OCI-LY1 (cell line): ENCODE measurements around the gene CCDC110.

ENCODE experiments used
- H2AFZ ChIP-seq: fragments of 200-600 bp; sonication (generic), shearing (Covaris generic); 2 replicates; pipeline ENCODE4 v1.6.0; 2014; ENCODE audit warnings: antibody characterized with exemption, mild to moderate bottlenecking, low read length
- H3F3A ChIP-seq: fragments of 200-600 bp; sonication (generic), shearing (Covaris generic); 2 replicates; pipeline ENCODE4 v1.6.0; 2014; ENCODE audit warnings: mild to moderate bottlenecking, antibody characterized with exemption, low read length, moderate library complexity; ENCODE audit not compliant: insufficient read depth
- H3K27ac ChIP-seq: fragments of 200-600 bp; sonication (generic); 2 replicates; pipeline ENCODE4 v1.5.1; 2014; ENCODE audit warnings: low read length, mixed run types, mild to moderate bottlenecking, low read depth; ENCODE audit not compliant: poor library complexity, severe bottlenecking
- H3K27me3 ChIP-seq: fragments of 200-600 bp; sonication (generic); 2 replicates; pipeline ENCODE4 v1.6.0; 2014; ENCODE audit warnings: antibody characterized with exemption, mild to moderate bottlenecking, low read length, moderate library complexity; ENCODE audit not compliant: insufficient read depth
- H3K36me3 ChIP-seq: fragments of 200-600 bp; sonication (generic); 2 replicates; pipeline ENCODE4 v1.6.1; 2014; ENCODE audit warnings: mild to moderate bottlenecking, antibody characterized with exemption, low read length, moderate library complexity, mixed read lengths; ENCODE audit not compliant: insufficient read depth
- H3K4me1 ChIP-seq: fragments of 200-600 bp; sonication (generic); 2 replicates; pipeline ENCODE4 v1.5.1; 2014; ENCODE audit warnings: mild to moderate bottlenecking, low read length, moderate library complexity; ENCODE audit not compliant: insufficient read depth, severe bottlenecking
- H3K4me2 ChIP-seq: fragments of 200-600 bp; sonication (generic), shearing (Covaris generic); 2 replicates; pipeline ENCODE4 v1.6.1; 2014; ENCODE audit warnings: low read length
- H3K4me3 ChIP-seq: fragments of 200-600 bp; sonication (generic); 2 replicates; pipeline ENCODE4 v1.5.1; 2014; ENCODE audit warnings: low read length, low read depth, mild to moderate bottlenecking, mixed read lengths; ENCODE audit not compliant: poor library complexity, severe bottlenecking
- H3K79me2 ChIP-seq: fragments of 200-600 bp; shearing (Covaris generic); 2 replicates; pipeline ENCODE4 v1.6.1; 2016; ENCODE audit warnings: mixed run types, low read length, mixed read lengths; ENCODE audit not compliant: insufficient read depth
- H3K9ac ChIP-seq: fragments of 200-600 bp; sonication (generic), shearing (Covaris generic); 2 replicates; pipeline ENCODE4 v1.6.1; 2014; ENCODE audit warnings: mild to moderate bottlenecking, low read length, mixed read lengths
- H3K9me2 ChIP-seq: fragments of 200-600 bp; sonication (generic), shearing (Covaris generic); 2 replicates; pipeline ENCODE4 v1.6.1; 2014; ENCODE audit warnings: low read depth, mild to moderate bottlenecking, low read length, mixed read lengths
- H3K9me3 ChIP-seq: fragments of 200-600 bp; shearing (Covaris generic); 2 replicates; pipeline ENCODE4 v1.6.1; 2014; ENCODE audit warnings: low read length, mixed read lengths
- H4K20me1 ChIP-seq: fragments of 200-600 bp; sonication (generic), shearing (Covaris generic); 2 replicates; pipeline ENCODE4 v1.6.0; 2016; ENCODE audit warnings: mild to moderate bottlenecking, low read length; ENCODE audit not compliant: insufficient read depth
- EZH2 ChIP-seq: fragments of 200-600 bp; sonication (generic), shearing (Covaris generic); IDR thresholded peaks from 2 replicates; pipeline ENCODE4 v1.8.0; 2017; ENCODE audit warnings: borderline replicate concordance, mixed run types, mild to moderate bottlenecking, antibody characterized with exemption, low read length, moderate library complexity, mixed read lengths
- TF ChIP-seq, protein P1 (sequence below): fragments of 200-600 bp; sonication (generic), shearing (Covaris generic); IDR thresholded peaks from 2 replicates; pipeline ENCODE4 v1.5.1; 2017; ENCODE audit warnings: mild to moderate bottlenecking, antibody characterized with exemption, low read length, moderate library complexity, mixed read lengths

Gene CCDC110

DNA sequence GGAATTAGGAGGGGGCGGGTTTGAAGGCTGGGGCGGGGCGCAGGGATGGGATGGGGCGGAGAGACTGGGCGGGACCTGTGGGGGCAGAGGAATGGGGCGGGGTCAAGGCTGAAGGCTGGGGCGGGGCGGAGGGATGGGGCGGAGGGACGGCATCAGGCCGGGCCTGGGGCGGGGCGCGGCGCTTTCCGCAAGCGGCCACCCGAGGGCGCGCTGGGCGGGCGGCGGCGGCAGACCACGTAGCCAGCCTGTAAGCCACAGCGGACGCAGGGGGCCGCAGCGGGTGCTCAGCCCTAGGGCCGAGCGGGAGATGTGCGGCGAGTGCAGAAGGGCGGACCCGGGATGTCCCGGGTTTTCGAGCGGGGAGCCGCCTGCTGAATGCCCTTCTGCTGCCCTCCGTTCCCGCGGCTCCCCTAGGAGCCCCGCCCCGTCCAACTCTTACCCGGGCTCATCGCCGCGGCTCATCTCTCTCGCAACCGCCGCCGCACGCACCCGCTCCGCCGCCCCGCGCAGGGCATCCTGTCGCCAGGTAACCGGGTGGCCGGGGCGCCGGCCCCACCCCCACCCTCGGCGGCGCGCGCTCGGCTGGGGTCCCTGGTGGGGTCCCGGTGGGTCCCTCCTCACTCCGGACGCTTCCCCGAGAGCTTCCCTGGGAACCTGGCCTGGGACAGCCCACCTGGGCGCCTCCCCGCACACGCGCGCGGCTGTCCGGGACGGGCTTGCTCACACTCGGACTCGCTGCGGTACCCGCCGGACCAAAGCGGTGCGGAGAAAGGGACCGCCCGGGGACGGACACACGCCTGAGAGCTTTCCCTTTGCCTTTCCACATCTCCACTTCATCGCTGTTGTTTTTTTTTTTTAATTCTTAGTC, at the start of gene CCDC110:
Gene CCDC110, minus strand, starts transcription at position 499 of the 868 bp plus-strand sequence. Its CDS starts 50 bp downstream, at position 449.
- peak within 1 kb of the TSS; percentile 97 for H3K4me2 ChIP-seq
- TF ChIP-seq, protein P1, sequence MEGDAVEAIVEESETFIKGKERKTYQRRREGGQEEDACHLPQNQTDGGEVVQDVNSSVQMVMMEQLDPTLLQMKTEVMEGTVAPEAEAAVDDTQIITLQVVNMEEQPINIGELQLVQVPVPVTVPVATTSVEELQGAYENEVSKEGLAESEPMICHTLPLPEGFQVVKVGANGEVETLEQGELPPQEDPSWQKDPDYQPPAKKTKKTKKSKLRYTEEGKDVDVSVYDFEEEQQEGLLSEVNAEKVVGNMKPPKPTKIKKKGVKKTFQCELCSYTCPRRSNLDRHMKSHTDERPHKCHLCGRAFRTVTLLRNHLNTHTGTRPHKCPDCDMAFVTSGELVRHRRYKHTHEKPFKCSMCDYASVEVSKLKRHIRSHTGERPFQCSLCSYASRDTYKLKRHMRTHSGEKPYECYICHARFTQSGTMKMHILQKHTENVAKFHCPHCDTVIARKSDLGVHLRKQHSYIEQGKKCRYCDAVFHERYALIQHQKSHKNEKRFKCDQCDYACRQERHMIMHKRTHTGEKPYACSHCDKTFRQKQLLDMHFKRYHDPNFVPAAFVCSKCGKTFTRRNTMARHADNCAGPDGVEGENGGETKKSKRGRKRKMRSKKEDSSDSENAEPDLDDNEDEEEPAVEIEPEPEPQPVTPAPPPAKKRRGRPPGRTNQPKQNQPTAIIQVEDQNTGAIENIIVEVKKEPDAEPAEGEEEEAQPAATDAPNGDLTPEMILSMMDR = peak; percentile 46
- no peak for TF ChIP-seq EZH2

DNA sequence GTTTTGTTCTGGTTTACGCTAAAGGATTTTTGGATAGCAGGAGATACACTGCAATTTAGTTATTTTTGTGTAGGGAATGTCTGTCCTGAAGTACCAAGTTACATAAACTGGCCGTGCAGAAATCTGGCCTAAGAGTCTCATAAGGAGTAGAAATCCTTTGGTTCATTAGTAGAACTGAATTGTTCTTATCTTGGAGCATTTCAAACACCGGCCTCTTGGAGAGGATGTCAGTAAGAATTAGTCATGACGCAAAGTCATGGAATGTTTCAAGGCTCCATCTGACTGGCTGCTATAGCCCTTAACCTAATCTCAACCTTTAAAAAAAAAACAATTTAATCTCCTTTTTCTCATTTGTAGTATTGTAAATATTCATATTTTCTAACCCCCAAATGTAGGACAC, 48.6 kb upstream of the CCDC110 start:
- no peaks in the 10 kb centered on the region for H3K9me3 ChIP-seq
- no peaks in the 10 kb centered on the region for H3K79me2 ChIP-seq
- no peaks in the 10 kb centered on the region for H4K20me1 ChIP-seq
- H3F3A ChIP-seq = no peaks in the 10 kb centered on the region
- H3K4me3 ChIP-seq = no peak overlapping the region
- H2AFZ ChIP-seq = no peak overlapping the region
- H3K9ac ChIP-seq = no peak overlapping the region
- H3K27ac ChIP-seq = no peak overlapping the region
- H3K27me3 ChIP-seq = 0 out of 2 replicates have a peak, but pooled peaks cover 3% of the 10 kb centered on the region
- H3K4me2 ChIP-seq = no peak overlapping the region
- no peaks in the 10 kb centered on the region for H3K36me3 ChIP-seq
- TF ChIP-seq EZH2 = no peak
- TF ChIP-seq, protein P1 = no peak
- no peaks in the 10 kb centered on the region for H3K4me1 ChIP-seq
- H3K9me2 ChIP-seq = no peaks in the 10 kb centered on the region

More for the DNA sequence above, at the start of gene CCDC110:
- peak within 1 kb of the TSS; percentile 69 for H3K9ac ChIP-seq
- peak within 1 kb of the TSS; percentile 81 for H2AFZ ChIP-seq
- H3K4me1 ChIP-seq = peaks cover 26% of the 10 kb centered on the region
- peak within 1 kb of the TSS; percentile 91 for H3K4me3 ChIP-seq
- no peaks in the 10 kb centered on the region for H3K9me2 ChIP-seq
- no peaks in the 10 kb centered on the region for H3K9me3 ChIP-seq
- no peaks in the 10 kb centered on the region for H3K36me3 ChIP-seq
- H3F3A ChIP-seq = no peaks in the 10 kb centered on the region; the same call in 1 of the 2 replicates
- no peaks in the 10 kb centered on the region for H3K79me2 ChIP-seq
- no peaks in the 10 kb centered on the region for H4K20me1 ChIP-seq
- H3K27ac ChIP-seq = peak within 1 kb of the TSS; percentile 43
- no peaks in the 10 kb centered on the region; the same call in 1 of the 2 replicates for H3K27me3 ChIP-seq

DNA sequence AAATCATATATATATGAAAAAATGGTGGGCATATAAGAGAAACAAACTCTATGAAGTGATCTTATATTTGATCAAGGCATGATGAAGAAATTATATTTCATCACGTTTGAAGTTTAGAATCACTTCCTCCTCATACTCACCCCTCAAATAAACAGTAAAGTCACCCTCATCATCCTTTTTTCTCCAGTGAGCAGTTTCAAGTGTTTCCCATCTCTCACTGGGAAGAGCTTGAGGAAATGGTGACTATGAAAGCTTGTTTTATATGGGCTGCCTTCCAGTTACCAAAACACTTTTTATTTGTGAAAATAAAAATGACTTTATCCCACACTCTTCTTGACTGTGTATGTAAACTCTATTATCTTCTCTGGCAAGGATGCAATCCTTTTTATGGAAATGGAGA, 47.0 kb upstream of the CCDC110 start:
- Histone ChIP-seq H4K20me1 (no peaks in the 10 kb centered on the region), H3K27me3 (0 out of 2 replicates have a peak, but pooled peaks cover 3% of the 10 kb centered on the region), H3K9me2 (no peaks in the 10 kb centered on the region), H3K27ac (no peak overlapping the region), H3K9ac (no peak overlapping the region), H3K36me3 (no peaks in the 10 kb centered on the region), H3F3A (no peaks in the 10 kb centered on the region), H3K4me3 (no peak overlapping the region), H3K79me2 (no peaks in the 10 kb centered on the region), H3K4me1 (no peaks in the 10 kb centered on the region), H2AFZ (no peak overlapping the region), H3K9me3 (no peaks in the 10 kb centered on the region), H3K4me2 (no peak overlapping the region)
- no peak for TF ChIP-seq EZH2
- TF ChIP-seq, protein P1 = no peak
